NCI-H345 treated with DMSO at 0.1 percent for 48 hours (cell line): ENCODE data around the gene APLF.
"Not testable (repeated sequence)": the region's sequence is repeated elsewhere in the genome, so short reads cannot be mapped to it uniquely, and the experiment has no call there.

ENCODE experiments used
- DNase-seq: peaks from one replicate; lab custom pipeline; 2025; ENCODE audit not compliant: unreplicated experiment; lab: John Stamatoyannopoulos, UW

The APLF gene

GRCh38 chr2:68570434-68570833 lies 103.0 kb downstream of the APLF start:
- DNase-seq = not testable (repeated sequence)

GRCh38 chr2:68574202-68574791 lies 106.9 kb downstream of the APLF start:
- DNase-seq = no peak

GRCh38 chr2:68577183-68577582 lies 109.8 kb downstream of the APLF start:
- no peak for DNase-seq

DNA sequence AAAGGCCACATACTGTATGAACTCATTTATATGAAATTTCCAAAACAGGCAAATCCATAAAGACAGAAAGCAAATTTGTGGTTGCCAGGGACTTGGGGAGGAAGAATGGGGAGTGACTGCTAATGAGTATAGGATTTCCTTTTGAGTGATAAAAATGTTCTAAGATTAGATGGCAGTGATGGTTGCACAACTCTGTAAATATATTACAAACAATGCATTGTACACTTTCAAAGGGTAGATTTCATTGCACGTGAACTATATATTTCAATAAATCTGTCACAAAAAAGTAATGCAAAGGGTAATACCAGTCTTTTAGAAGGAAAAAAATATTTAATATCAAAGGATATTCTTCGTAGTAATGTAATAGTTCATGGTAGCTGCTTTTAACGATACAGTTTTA lies 112.3 kb downstream of the APLF start:
- DNase-seq = no peak

DNA sequence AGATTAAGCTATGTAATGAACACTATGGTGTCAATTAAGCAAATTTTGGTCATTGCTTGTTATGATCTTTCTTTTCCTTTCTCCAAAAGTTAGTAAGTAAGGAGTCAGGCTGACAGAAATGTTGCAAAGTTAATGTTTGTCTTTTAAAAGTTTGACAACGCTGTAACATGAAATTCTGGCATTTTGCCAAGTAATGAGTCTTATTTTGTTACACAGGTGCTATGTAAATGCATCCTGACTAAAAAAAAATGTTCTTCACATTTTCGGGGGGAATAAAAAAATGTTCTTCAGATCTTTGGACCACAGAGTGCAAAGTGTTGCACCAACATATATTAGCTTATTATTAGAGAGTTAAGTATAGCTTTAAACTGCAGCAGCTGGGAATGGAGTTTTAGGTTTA lies 121.2 kb downstream of the APLF start:
- DNase-seq = no peak

DNA sequence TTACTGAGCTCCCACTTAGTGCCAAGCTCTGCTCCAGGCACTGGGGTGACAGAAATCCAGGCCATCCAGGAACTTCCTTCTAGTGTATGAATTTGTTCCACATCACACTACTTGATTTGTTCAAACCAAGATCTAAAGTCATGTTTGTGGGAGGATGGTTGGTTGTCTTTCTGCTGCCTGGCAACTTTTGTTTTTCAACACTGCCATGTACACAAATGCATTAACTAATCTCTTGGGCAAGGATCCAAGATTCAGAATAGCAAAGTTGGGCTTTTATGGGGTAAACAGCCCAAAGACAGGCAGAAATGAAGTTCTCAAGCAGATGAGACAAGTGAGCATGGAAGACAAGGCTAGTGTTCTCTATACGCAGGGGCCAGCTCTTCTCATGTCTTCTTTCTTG lies 122.6 kb downstream of the APLF start:
- DNase-seq = no peak

GRCh38 chr2:68590702-68591101 lies 123.3 kb downstream of the APLF start:
- no peak for DNase-seq

- no peak for DNase-seq
These were observed 123.8 kb downstream of the APLF start for GRCh38 chr2:68591225-68591624.

- no peak for DNase-seq
These were observed 126.7 kb downstream of the APLF start for GRCh38 chr2:68594041-68594440.

GRCh38 chr2:68594674-68595492 lies 127.5 kb downstream of the APLF start:
- no peak for DNase-seq

DNA sequence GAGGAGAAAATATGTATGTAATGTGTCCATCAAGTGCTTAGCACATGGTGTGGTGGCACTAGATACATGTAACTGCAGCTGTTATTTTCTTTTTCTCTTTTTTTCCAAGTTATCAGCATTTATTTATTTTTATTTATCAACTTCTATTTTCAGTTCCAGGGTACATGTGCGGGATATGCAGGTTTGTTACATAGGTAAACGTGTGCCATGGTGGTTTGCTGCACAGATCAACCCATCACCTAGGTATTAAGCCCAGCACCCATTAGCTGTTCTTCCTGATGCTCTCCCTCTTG lies 128.1 kb downstream of the APLF start:
- not testable (repeated sequence) for DNase-seq

GRCh38 chr2:68600495-68600894 lies 133.1 kb downstream of the APLF start:
- not testable (repeated sequence) for DNase-seq

GRCh38 chr2:68603059-68603458 lies 135.7 kb downstream of the APLF start:
- no peak for DNase-seq

- DNase-seq = no peak
These were observed 136.7 kb downstream of the APLF start for GRCh38 chr2:68604077-68604476.

GRCh38 chr2:68605939-68606338 lies 138.6 kb downstream of the APLF start:
- DNase-seq = no peak

DNA sequence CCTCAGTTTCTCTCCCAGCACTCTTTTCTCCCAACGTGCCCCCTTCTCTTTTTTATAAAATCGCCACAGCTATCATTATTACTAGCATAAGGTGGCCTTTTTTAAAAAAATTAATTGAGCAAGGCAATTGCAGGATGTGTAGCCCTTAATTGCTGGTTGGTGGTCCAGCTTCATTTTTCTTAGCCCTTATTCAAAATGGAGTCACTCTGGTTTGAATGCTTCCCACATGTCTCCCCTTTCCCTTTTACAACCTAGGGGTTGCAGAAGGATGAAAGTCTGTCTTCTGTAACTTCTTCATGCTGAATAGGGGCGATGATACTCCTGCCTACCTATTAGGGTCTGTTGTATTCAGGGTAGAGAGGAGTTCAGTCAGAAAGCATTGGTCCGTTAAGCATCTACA lies 139.4 kb downstream of the APLF start:
- DNase-seq = no peak

DNA sequence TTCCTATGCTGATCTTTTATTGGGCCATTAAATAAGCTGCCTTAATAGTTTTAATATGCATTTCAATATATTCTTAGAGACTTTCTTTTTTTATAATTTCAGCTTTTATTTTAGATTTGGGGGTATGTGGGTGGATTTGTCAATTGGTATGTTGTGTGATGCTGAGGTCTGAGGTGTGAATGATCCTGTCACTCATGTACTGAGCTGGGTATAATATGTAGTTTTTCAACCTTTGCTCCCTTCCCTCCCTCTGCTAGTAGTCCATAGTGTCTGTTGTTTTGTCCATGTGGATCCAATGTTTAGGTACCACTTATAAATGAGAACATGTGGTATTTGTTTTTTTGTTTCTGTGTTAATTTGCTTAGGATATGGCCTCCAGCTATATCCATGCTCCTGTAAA lies 140.5 kb downstream of the APLF start:
- no peak for DNase-seq

GRCh38 chr2:68612765-68613519 lies 145.6 kb downstream of the APLF start:
- DNase-seq = no peak

- DNase-seq = no peak
These were observed 153.4 kb downstream of the APLF start for GRCh38 chr2:68620772-68621171.

DNA sequence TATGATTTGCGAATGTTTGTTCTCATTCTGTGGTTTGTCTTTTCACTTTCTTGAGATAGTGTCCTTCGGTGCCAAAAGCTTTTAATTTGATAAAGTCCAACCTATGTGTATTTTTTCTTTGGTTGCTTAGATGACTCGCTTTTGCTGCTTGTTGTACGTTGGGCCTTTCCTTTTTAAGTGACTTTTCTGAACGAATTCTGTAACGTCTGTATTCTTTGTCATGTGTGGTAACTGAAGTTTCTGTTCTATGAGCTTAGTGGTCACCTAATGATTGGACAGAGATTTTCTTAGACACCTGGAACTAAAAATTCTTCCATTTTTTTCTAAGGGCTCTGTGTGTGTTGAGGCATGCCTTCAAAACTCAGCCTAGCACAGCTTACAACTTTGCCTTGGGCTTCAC lies 156.4 kb downstream of the APLF start:
- no peak for DNase-seq

- DNase-seq = no peak
These were observed 160.2 kb downstream of the APLF start for GRCh38 chr2:68627615-68628014.
